ENCODE results near the gene PNN.
A peak's percentile ranks its signal among the peaks of the same experiment; 100 is the strongest.
"Not testable (repeated sequence)": the region's sequence is repeated elsewhere in the genome, so short reads cannot be mapped to it uniquely, and the experiment has no call there.

Gene PNN

GRCh38 chr14:39174560-39175444 is at the start of gene PNN:
Gene PNN, plus strand, starts transcription at chr14:39175254. Its CDS starts 26 bp downstream, at chr14:39175280.
- peak; percentile 93 for DNase-seq

- not testable (repeated sequence) for DNase-seq
Observed at GRCh38 chr14:39137835-39138234, 37.2 kb upstream of the PNN start.

- no peak for DNase-seq
Observed at GRCh38 chr14:39138440-39138839, 36.6 kb upstream of the PNN start.

GRCh38 chr14:39140170-39140569 is 34.9 kb upstream of the PNN start:
- DNase-seq, result no peak

- not testable (repeated sequence) for DNase-seq
Observed at GRCh38 chr14:39141623-39142022, 33.4 kb upstream of the PNN start.

GRCh38 chr14:39143226-39143625 is 31.8 kb upstream of the PNN start:
- not testable (repeated sequence) for DNase-seq

DNA sequence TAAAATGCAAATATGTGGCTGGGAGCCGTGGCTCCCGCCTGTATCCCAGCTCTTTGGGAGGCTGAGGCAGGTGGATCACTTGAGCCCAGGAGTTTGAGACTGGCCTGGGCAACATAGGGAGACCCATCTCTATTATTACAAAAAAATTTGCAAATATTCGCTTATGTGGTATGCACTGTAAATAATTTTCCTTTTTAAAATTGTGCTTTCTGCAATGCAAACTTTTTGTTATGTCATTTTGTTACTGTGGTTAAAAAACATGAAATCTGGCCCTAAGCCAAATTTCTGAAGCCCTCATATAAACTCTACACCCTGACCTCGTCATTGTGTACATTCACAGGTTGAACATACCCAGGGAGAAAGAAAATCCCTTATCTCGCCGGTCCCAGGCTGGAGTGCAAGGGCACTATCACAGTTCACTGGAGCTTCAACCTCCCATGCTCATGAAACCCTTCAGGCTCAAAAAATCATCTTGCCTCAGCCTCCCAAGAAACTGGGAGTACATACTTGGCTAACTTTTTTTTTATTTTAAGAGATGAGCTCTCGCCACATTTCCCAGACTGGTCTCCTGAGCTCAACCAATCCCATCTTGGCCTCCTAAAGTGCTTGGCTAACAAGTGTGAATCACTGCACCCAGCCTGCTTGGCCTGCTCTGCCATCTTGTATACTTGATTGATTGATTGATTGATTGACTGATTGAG is 29.6 kb upstream of the PNN start:
- DNase-seq, result no peak

GRCh38 chr14:39154594-39155189 is 20.4 kb upstream of the PNN start:
- no peak for DNase-seq

DNA sequence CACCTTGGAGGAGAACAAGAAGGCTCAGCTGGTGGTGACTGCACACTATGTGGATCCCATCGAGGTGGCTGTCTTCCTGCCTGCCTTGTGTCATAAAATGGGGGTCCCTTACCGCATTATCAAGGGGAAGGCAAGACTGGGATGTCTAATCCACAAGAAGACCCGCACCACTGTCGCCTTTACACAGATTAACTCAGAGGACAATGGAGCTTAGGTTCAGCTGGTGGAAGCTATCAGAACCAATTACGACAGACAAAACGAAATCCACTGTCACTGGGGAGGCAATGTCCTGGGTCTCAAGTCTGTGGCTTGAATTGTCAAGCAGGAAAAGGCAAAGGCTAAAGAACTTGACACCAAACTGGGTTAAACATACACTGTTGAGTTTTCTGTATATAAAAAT is 17.6 kb upstream of the PNN start:
- no peak for DNase-seq

GRCh38 chr14:39158222-39158858 is 16.7 kb upstream of the PNN start:
- no peak for DNase-seq

- no peak for DNase-seq
Observed at GRCh38 chr14:39160494-39160893, 14.6 kb upstream of the PNN start.

GRCh38 chr14:39167797-39168320 is 7.2 kb upstream of the PNN start:
- not testable (repeated sequence) for DNase-seq

GRCh38 chr14:39168591-39168990 is 6.5 kb upstream of the PNN start:
- no peak for DNase-seq

DNA sequence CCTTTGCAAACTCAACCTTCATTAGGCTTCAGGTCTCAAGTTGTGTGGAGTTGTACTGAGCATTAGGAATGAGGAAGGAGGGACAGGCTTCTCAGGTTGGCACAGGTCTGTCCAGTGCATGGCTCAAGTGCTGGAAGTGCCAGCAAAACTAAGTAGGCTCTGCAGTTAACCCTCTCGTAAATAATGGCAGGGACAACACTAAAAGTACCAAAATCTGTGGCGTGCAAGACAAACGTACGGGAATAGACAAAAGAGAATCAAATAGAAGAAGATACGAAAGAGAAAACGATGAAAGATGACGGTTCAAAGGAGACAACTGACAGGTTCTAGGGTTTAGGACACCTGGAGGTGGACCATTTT is 5.5 kb upstream of the PNN start:
- no peak for DNase-seq

- no peak for DNase-seq
Observed at GRCh38 chr14:39173198-39173597, 1.9 kb upstream of the PNN start.

GRCh38 chr14:39175445-39176262 is 600 bp downstream of the PNN start:
- DNase-seq, result no peak

GRCh38 chr14:39176263-39177167 is 1.5 kb downstream of the PNN start:
- no peak for DNase-seq

DNA sequence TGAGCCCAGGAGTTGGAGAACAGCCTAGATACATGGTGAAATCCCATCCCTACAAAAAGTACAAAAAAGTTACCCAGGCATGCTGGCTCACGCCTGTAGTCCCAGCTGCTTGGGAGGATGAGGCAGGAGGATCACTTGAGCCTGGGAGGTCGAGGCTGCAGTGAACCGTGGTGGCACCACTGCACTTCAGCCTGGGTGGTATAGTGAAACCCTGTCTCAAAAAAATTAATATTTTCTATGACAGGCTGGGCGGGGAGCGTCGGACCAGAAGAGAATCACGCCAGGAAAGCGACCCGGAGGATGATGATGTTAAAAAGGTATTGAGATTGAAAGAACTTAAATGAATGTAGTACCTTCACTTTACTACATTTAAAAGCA is 2.1 kb downstream of the PNN start:
- DNase-seq, result no peak

DNA sequence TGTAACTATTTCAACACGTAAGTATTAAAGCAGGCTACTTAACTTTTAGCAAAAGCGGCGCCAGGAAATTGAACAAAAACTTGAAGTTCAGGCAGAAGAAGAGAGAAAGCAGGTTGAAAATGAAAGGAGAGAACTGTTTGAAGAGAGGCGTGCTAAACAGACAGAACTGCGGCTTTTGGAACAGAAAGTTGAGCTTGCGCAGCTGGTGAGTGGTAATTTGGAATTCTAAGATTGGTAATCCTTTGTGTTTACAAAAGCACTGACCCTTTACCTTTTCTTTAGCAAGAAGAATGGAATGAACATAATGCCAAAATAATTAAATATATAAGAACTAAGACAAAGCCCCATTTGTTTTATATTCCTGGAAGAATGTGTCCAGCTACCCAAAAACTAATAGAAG is 4.0 kb downstream of the PNN start:
- no peak for DNase-seq

GRCh38 chr14:39180553-39180952 is 5.5 kb downstream of the PNN start:
- no peak for DNase-seq

- DNase-seq, result no peak
Observed at GRCh38 chr14:39181026-39181692, 6.1 kb downstream of the PNN start.

Measured in activated T-cell treated with anti-CD3 and anti-CD28 coated beads, Interleukin-2, amount 50 U/mL, for 1 hour (primary cell).